CD4-positive, alpha-beta T cell (primary cell): Measurements from ENCODE around the gene CDC25B. TPM values are rescaled to one million over a fixed set of nuclear protein-coding genes. Genes with fewer than 3 reads are reported as not detected.

Experiments
- ATAC-seq: fragments of 200-7000 bp; cut with Tn5 transposase; one replicate; pipeline ENCODE4 v1.10.0; 2022; ENCODE audit warnings: mild to moderate bottlenecking; ENCODE audit not compliant: poor library complexity
- CTCF ChIA-PET: fragments of 350-600 bp; sonication (Branson Sonifier 250); formaldehyde crosslinking; loops from one replicate; lab custom pipeline; 2021; ENCODE audit warnings: antibody characterized with exemption, inconsistent platforms; lab: Charles Lee
- POLR2A ChIA-PET: fragments of 350-600 bp; sonication (Branson Sonifier 250); formaldehyde crosslinking; loops from one replicate; lab custom pipeline; 2021; ENCODE audit warnings: antibody characterized with exemption, inconsistent platforms; lab: Charles Lee
- DNase-seq, 14 experiments: peaks; one replicate each; pipeline ENCODE4 v3.0.0-alpha.2; 2013 to 2020; ENCODE audit warnings: mixed read lengths in 2 of 14
- H3K27ac ChIP-seq, 2 donors: one replicate each; pipeline versions ENCODE4 v1.5.1 to v1.7.0; 2013; ENCODE audit warnings: low read length in 2 of 2, low read depth in 1 of 2, mild to moderate bottlenecking in 1 of 2
- H3K27me3 ChIP-seq, 2 experiments: 1 replicate in 1 of 2; 2 replicates in 1 of 2; pipeline versions ENCODE4 v1.6.1 to v1.7.0; 2013; ENCODE audit warnings: low read length in 2 of 2, control low read depth in 1 of 2, mild to moderate bottlenecking in 1 of 2, moderate library complexity in 1 of 2; ENCODE audit not compliant: insufficient read depth in 2 of 2, control insufficient read depth in 1 of 2
- H3K36me3 ChIP-seq: one replicate; pipeline ENCODE4 v1.6.1; 2013; ENCODE audit warnings: low read length, control low read depth; ENCODE audit not compliant: insufficient read depth
- H3K4me1 ChIP-seq: one replicate; pipeline ENCODE4 v1.6.1; 2013; ENCODE audit warnings: low read length, control low read depth; ENCODE audit not compliant: insufficient read depth
- H3K4me3 ChIP-seq: one replicate; pipeline ENCODE4 v1.5.1; 2013; ENCODE audit warnings: mild to moderate bottlenecking, low read length, moderate library complexity
- H3K9me3 ChIP-seq, 2 experiments: 1 replicate in 1 of 2; 2 replicates in 1 of 2; pipeline versions ENCODE4 v1.6.1 to v1.7.0; 2013; ENCODE audit warnings: low read length in 2 of 2, mild to moderate bottlenecking in 2 of 2, control low read depth in 1 of 2, moderate library complexity in 1 of 2; ENCODE audit not compliant: control insufficient read depth in 1 of 2, insufficient read depth in 1 of 2
- H3K27ac Mint-ChIP-seq: one replicate; pipeline ENCODE4 v1.8.0; 2020; ENCODE audit warnings: mixed read lengths
- H3K27me3 Mint-ChIP-seq: one replicate; pipeline ENCODE4 v1.8.0; 2021; ENCODE audit warnings: mixed read lengths
- H3K36me3 Mint-ChIP-seq: one replicate; pipeline ENCODE4 v1.8.0; 2021; ENCODE audit warnings: low read depth, mixed read lengths
- H3K4me1 Mint-ChIP-seq: one replicate; pipeline ENCODE4 v1.8.0; 2021; ENCODE audit warnings: low read depth, mixed read lengths
- H3K4me3 Mint-ChIP-seq: one replicate; pipeline ENCODE4 v1.8.0; 2020; ENCODE audit warnings: mild to moderate bottlenecking, mixed read lengths
- H3K9me3 Mint-ChIP-seq: one replicate; pipeline ENCODE4 v1.8.0; 2020; ENCODE audit warnings: mixed read lengths
- CTCF ChIP-seq: fragments of 200-600 bp; IDR thresholded peaks from one replicate; pipeline ENCODE4 v1.8.0; 2022; ENCODE audit warnings: antibody characterized with exemption, mild to moderate bottlenecking
- intact Hi-C, 2 experiments: fragments of 100-400 bp; cut with DNase I in 1 of 2; cut with micrococcal nuclease in 1 of 2; formaldehyde crosslinking; loops; one replicate each; pipeline versions ENCODE4 v1.15.1 to v1.9.0; 2023 to 2025; cut with DNase I, micrococcal nuclease
- total RNA-seq, 174 experiments: library from RNA in 2 of 174; stranded (reverse) in 2 of 174; gene quantifications; one replicate each; pipeline ENCODE4 v1.2.3 and lab custom pipeline; 2021 to 2026

The CDC25B gene
- total RNA-seq, 2 experiments from 2014 or later: 144 TPM

DNA sequence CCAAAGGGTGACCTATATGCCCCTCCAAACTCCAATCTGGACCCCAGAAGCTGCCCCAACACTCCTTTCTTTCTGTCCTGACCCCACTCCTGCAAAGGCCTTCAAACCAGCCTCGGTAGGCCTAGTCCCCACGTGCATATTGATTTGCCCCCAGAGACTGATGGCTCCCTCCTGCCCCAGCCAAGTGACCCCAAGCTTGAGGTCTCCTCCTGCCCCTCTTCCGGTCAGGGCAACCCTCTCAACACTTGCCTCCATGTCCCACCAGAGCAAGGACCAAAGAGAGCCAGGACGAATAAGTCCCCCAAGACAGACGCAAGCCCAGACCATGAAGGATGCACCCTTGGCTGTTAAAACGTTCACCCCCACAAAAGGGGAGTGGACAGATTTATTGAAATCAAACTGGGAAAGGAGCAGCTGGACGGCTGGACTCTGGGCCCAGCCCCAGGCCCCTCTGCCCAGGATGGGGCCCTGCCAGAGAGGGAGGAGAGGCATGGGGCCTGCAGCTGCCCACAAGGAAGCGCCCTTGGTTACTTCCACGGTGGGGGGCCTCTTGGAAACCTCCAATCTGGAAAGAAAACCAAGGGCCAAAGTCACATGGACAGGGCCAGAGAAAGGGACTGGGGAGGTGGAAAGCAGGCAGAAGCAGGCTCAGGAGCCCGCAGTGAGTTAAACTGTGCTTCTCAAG, 12.5 kb upstream of the CDC25B start:
- peak overlapping the region; percentile 27 for H3K4me3 Mint-ChIP-seq
- Histone ChIP-seq H3K36me3 (no peaks in the 10 kb centered on the region), H3K4me1 (peaks cover 41% of the 10 kb centered on the region), H3K4me3 (no peak overlapping the region), H3K9me3 (peaks cover 0 to 3% of the 10 kb centered on the region in 2 experiments), H3K27me3 (peaks cover 3 to 8% of the 10 kb centered on the region in 2 experiments), H3K27ac (no peak overlapping the region)
- DNase-seq (no peak), ATAC-seq (no peak)
- no peaks in the 10 kb centered on the region for H3K36me3 Mint-ChIP-seq
- no peaks in the 10 kb centered on the region for H3K9me3 Mint-ChIP-seq
- peaks cover 54% of the 10 kb centered on the region for H3K4me1 Mint-ChIP-seq
- POLR2A ChIA-PET: interaction anchor here (1.2 to 8.5 kb wide), 2 partner anchors 15 to 30 kb away, joined by 3 to 89 read pairs; no protein-coding TSS in a partner anchor
- CTCF ChIA-PET: interaction anchor here (1.4 to 1.6 kb wide), 2 partner anchors 12 to 31 kb away, joined by 3 read pairs; partner anchors contain the start of gene CDC25B
- H3K27ac Mint-ChIP-seq: peak overlapping the region; percentile 43
- intact Hi-C loops: loop anchor here in 1 of 2 experiments (2.0 kb wide), 1 partner anchor 15 kb away; no protein-coding TSS in a partner anchor
- peaks cover 8% of the 10 kb centered on the region for H3K27me3 Mint-ChIP-seq
- no peak for TF ChIP-seq CTCF

- H3K4me3 Mint-ChIP-seq: peak overlapping the region; percentile 69
- no peak overlapping the region for H3K27ac ChIP-seq
- no peaks in the 10 kb centered on the region for H3K9me3 Mint-ChIP-seq
- H3K36me3 Mint-ChIP-seq: no peaks in the 10 kb centered on the region
- peak in 1 of 14 experiments; percentile 34 for DNase-seq
- no peaks in the 10 kb centered on the region for H3K36me3 ChIP-seq
- peaks cover 0 to 3% of the 10 kb centered on the region in 2 experiments for H3K9me3 ChIP-seq
- H3K4me1 Mint-ChIP-seq: peaks cover 55% of the 10 kb centered on the region
- POLR2A ChIA-PET: interaction anchor here (0.8 to 8.5 kb wide), 4 partner anchors 16 to 35 kb away, joined by 3 to 89 read pairs (median 39); partner anchors contain the start of gene AP5S1
- peaks cover 40% of the 10 kb centered on the region for H3K4me1 ChIP-seq
- intact Hi-C loops: no loop called here
- TF ChIP-seq CTCF: no peak
- ATAC-seq: no peak
- H3K27me3 ChIP-seq: peaks cover 0 to 1% of the 10 kb centered on the region in 2 experiments
- peaks cover 4% of the 10 kb centered on the region for H3K27me3 Mint-ChIP-seq
- CTCF ChIA-PET: interaction anchor here (1.4 to 3.8 kb wide), 2 partner anchors 31 to 71 kb away, joined by 3 to 31 read pairs; no protein-coding TSS in a partner anchor
- no peak overlapping the region for H3K4me3 ChIP-seq
- H3K27ac Mint-ChIP-seq: peak overlapping the region; percentile 50
Measured at GRCh38 chr20:3784216-3784853, 11.8 kb upstream of the CDC25B start.

GRCh38 chr20:3784863-3785239, 11.3 kb upstream of the CDC25B start:
- DNase-seq: peak in 1 of 14 experiments; percentile 34
- H3K9me3 ChIP-seq: peaks cover 0 to 3% of the 10 kb centered on the region in 2 experiments
- no peaks in the 10 kb centered on the region for H3K27me3 Mint-ChIP-seq
- H3K9me3 Mint-ChIP-seq: no peaks in the 10 kb centered on the region
- peaks cover 53% of the 10 kb centered on the region for H3K4me1 Mint-ChIP-seq
- ChIA-PET POLR2A (interaction anchor here (0.8 to 8.5 kb wide), 3 partner anchors 16 to 35 kb away, joined by 3 to 89 read pairs (median 75); partner anchors contain the start of gene AP5S1), CTCF (interaction anchor here (1.4 to 3.8 kb wide), 2 partner anchors 32 to 70 kb away, joined by 3 to 31 read pairs; no protein-coding TSS in a partner anchor)
- no peak for TF ChIP-seq CTCF
- intact Hi-C loops: no loop called here
- H3K4me1 ChIP-seq: peaks cover 40% of the 10 kb centered on the region
- no peak overlapping the region for H3K4me3 ChIP-seq
- peak overlapping the region; percentile 50 for H3K27ac Mint-ChIP-seq
- peak overlapping the region; percentile 69 for H3K4me3 Mint-ChIP-seq
- H3K36me3 Mint-ChIP-seq: no peaks in the 10 kb centered on the region
- H3K27me3 ChIP-seq: no peaks in the 10 kb centered on the region
- ATAC-seq: no peak
- no peak overlapping the region for H3K27ac ChIP-seq
- H3K36me3 ChIP-seq: no peaks in the 10 kb centered on the region
